ENCODE data around the gene UBXN10.
"Not testable (repeated sequence)": the region's sequence is repeated elsewhere in the genome, so short reads cannot be mapped to it uniquely, and the experiment has no call there.

The UBXN10 gene

DNA sequence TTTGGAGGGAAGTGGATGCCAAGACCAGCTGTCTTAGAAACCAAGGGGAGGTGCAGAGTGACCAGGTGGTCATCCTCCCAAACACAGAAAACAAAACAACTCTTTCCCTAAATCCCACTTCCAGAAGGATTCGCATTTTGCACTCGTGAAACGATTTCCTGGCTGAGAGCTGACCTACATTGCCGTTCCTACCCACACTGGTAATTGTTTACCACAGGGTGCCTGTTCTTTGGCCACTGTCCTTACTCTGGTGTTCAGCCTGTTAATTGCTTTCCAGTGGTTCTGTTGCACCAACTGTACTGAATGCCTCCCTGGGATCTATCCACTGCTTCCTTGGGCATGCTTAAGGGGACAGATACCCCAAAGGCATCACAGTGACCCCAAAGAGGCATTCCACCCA lies 23.6 kb downstream of the UBXN10 start:
- DNase-seq, result no peak

DNA sequence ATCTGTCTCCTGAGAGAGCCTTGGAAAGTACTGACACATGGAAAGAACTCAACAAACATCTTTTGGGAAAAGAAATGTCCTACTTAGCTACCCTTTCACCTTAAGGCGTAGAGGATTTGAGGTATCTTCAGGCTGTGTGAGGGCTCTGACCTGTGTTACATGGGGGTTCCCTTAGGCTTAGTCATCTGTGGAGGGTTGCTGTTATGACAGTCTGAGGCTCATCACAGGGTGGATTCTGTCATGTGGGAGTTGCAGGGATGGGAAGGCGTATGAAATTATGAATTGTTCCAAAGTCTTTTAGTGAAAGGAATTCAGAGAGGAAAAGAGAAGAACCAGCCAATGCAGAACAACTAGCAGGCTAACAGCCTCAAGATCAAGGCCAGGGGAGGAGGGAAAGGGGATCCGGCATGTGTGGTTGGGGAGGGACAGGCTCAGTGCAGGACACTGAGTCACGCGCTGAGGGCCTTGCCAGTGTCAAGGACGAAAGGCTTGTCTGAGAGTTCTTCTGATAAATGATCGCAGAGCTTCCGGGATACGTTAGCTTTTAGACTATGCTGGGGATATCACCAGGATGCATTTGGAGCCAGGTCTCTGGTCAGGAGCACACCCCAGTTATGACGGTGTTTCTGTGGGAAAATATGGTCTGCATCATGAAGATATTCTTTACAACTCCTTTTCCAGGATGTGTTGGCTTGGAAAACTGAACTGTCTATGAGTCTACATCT lies 25.0 kb downstream of the UBXN10 start:
- DNase-seq, result no peak

DNA sequence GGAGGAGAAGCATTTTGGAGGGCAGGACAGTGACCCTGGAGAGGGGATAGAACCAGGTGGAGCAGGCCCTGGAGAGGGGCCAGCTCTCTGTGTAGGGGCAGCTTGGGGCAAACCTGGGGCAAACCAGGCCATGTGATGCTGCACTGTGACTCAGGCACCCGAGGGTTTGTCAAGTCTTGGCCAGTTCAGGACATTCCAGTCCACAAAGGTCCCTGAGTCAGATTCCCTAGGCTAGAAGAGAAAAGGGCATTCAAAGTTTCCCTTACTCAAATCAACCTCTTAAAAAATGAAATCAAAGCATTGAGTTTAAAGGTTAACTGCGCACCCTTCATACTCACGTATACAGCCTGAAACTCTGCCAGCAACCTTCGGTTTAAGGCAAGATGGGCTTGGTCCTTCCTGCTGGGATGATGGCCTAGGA lies 25.6 kb downstream of the UBXN10 start:
- DNase-seq, result no peak

DNA sequence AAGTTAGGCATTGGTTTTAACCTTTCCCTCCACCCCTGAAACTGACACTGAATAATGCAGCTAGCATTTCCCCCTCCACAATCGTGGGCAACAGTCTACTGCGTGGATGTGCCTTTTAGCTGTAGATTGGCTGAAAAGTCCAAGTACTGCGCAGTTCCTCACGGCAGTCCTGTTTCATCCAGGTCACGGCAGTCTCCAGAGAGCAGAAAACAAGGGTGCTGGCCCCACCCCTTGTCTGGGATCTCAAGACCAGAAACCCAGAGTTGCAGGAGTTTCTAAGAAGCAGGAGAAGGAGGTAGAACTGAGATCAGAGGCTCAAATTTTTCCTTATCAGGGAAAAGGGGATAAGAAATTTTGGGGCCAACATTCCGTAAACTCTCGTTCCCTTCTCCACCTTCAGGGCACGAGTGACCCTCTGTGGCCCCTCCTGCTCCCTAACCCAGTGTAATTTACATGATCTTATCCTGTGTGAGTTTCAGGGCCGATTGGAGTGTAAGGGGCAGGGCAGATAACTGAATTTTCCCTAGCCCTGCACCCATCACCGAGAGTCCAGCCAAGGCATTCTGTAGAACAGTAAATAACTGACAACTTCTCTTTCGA lies 26.3 kb downstream of the UBXN10 start:
- no peak for DNase-seq

DNA sequence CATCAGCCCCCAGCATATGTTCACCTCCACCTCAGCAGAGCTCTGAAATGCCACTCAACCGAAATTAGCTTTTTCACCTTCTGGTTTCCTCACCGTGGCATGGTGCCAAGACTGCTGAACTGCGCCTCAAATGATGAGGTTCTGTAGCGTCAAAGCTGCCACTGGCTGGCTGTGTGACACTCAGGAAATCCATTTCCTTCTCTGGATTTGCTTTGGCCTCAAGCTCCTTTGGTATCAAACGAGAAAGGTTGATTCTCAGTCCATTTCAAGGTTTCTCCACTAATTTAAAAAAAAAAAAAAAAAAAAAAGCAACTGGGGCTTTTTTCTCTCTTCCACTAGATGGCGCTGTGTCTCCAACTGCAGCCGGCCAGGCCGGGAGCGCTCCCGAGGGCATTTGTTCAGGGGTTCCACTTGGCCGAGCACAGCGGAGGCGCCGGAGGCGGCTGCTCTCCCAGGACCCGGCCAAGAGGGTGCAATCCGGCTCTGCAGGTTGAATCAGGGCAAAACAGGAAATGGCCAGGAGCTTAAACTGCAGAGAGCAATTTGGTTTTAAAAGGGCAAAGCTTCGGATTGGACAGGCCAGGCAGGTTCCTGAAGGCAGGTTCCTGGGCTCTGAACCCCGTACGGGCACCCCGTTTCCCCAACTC lies 26.9 kb downstream of the UBXN10 start:
- peak; percentile 46 to 74 for DNase-seq

DNA sequence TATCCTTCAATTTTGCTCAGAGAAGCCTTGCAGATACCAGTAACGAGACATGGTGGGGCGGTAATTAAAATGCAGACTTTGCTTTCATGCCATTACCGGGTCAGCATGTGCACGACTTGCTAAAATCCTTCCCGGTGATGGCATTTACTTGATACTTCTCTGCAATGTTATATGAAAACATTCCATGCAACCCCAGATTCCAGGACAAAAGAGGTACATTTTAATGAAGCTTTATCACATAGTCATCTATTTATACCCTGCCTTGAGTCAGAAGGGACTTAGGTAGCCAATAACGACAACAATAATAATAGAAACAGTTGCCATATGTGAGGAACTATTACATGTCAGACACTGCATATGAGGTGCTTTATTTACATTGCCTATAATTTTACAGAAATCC lies 29.8 kb downstream of the UBXN10 start:
- DNase-seq, result no peak

DNA sequence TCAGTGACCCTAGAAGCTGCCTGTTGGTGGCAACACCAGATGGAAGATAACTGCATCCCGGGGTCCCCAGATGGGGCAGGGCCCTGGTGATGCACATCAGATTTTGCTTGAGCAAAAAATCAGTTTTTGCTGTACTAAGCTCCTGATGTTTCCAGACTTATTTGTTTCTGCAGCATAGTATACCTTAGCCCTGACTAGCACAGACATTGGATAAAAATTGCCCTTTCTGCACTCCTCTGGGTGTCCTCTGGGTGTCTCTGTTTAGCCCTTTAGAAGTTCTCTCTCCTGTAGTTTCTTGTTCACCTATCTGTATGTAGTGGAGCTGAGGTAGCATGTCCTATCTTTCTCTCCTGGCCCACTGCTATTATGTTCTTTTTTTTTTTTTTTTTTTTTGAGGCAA lies 30.7 kb downstream of the UBXN10 start:
- DNase-seq, result no peak

DNA sequence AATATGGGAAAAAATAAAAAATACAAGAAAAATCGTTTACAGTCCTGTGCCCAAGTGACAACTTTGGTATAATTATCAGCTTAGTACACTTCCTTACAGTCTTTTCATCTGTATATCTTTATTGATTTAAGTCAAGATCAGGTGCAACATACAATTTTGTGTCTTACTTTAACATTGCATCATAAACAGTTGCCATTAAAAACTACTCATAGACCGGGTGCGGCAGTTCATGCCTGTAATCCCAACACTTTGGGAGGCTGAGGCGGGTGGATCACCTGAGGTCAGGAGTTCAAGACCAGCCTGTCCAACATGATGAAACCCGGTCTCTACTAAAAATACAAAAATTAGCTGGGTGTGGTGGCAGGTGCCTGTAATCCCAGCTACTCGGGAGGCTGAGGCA lies 33.2 kb downstream of the UBXN10 start:
- DNase-seq, result not testable (repeated sequence)

DNA sequence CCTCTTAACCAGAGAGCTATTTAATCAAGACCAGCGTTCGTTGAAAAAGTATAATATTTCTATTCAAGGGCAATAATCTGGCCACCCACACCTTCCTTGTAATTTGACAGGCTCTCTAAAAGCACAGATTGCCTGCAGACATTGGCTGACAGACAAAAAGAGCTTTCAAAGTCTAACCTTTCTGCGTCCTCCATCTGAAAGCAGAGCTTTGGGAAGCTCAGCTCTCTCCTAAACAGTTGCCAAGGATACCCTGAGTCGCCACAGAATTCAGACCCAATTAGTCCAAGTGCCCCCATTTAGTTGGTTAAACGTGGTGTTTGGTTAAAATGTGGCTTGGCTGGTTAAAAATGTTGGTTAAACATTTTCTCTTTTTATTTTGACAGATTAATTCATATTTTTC lies 34.1 kb downstream of the UBXN10 start:
- no peak for DNase-seq

DNA sequence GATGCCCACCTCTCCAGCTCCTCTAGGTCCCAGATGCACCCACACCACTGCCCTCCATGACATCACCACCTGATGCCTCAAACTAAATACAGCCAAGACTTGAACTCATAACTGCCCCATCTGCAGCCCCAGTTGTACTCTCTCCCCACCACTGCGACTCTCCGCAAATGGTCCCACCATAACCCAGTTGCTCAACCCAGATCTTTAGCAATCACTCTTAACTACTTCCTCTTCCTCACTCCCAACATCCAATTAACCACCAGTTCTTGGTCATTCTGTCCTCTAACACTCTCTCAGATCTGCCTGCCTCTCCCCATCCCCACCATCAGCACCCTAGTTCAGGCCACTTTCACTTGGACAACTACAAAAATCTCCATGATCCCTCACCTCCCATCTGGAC lies 37.2 kb downstream of the UBXN10 start:
- no peak for DNase-seq

DNA sequence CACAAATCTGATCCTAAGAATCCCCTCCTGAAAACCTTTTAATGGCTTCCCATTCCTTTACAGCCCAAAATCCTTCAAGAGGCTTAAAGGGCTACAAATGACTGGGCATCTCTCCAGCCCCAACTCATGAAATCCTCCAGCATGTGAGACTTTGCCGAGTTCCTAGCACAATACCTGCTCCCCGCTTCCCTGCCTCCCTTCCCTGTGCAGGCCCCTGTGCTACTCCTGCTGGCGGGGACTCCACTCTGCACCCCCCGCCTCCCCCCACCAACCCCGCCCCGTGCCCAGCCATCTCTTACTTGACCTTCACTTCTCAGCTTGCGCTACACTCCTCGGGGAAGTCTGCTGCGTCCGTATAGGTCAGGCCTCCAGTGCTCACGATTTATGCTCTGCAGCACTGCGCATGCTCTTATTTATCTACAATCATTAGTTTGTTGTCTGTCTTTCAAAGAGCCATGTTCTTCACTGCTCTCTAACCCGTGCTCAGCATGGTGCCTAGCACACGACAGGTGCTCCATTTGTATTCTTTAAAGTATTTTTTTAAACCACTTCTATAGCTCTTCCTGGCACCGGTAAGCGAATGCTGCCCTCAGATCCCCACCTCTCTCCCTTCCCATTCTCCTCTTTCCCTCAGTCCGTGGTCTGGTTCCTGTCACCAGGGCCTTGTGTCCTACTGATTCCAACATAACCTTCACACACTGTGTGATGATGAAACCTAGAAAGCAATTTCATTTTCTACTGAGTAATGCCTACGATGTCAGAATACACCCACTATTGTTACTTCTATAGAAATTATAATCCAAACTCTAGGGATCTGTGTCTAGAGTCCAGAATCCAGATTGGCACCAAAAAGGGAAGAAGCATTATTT lies 37.9 kb downstream of the UBXN10 start:
- DNase-seq, result peak in 1 of 2 experiments; percentile 23

DNA sequence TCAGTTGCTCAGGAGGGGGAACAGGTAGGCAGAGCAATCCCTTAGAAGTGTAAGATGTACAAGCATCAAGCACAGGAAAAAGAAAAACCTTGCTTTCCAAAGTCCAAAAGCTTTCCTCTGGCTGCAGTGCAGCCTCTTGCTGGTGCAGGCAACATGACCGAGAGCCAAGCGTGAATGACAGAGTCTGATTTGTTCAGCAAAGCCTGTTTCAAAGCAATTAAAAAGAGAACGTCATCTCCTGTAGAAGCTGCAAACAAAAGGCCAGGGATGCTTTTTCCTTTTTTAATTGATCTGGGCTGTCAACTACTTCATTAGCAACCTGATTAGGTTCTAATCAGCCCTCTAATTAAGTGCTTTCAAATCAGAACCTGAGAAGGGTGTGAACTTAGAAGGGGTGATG lies 38.6 kb downstream of the UBXN10 start:
- no peak for DNase-seq

DNA sequence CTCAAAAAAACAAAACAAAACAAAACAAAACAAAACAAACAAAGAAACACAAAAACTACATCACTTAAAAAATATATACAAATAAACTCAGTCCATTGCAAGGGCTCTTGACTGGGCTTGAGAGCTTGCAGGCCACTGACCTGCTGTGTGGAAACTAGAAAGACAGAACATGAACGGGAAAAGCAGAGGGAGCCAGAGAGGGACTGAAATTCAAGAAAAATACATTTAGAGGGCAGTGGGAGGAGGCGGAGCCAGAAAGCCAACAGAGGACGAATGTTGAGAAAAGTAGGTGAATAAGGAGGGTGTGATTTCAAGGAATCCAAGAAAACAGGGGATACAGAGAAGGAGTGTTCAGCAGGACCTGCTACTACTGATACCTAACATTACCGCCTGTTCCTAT lies 41.8 kb downstream of the UBXN10 start:
- DNase-seq, result no peak

DNA sequence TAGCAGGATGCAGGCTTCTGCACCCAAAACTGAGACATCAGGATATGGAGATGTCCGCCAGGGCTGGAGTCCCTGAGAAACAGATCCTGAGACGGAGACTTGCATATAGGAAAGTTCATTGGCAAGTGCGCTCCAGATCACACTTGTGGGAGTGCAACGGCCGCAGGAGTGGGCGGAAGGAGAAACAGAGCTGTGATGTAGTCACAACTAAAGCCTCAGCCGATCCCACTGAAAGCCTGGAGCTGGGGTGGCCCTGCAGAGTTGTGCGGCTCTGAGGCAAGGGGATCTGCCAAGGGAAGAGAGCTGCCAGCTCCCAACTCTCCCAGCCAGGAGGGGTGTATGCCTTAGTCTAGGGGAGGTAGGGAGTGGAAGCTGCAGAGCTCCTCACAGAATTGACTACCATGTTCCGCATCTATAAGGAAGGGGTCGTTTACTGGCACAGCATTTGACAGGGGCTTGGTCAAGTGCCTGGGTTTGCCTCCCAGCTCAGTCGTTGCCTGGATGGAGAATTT lies 42.5 kb downstream of the UBXN10 start:
- no peak for DNase-seq

DNA sequence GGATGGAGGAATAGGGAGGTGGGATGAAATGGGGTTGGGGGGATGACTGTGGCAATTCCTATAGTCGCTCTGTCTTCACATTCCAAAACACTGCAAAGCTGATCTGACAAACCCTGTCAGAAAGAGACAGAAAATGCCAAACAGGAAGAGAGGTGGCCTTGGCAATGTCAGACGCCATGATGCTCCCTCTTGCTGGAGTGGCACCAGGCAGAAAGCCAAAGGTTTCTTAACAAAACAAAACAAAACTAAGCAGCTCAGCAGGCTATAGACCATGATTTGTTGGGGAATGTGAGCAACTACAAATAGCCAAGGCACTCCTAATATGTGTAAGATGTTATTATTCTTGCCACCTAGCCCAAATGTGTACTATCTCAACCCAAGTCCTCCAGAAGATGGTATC lies 43.3 kb downstream of the UBXN10 start:
- no peak for DNase-seq

DNA sequence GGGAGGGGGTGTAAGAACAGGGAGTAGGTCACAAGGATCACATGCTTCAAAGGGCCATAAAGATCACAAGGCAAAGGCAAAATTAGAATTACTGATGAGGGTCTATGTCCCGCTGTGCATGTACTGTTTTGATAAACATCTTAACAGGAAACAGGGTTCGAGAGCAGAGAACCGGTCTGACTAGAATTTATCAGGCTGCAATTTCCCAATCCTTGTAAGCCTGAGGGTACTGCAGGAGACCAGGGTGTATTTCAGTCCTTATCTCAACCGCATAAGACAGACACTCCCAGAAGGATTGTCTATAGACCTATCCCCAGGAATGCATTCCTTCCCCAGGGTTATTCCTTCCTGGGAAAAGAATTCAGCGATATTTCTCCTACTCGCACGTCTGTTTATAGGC lies 46.7 kb downstream of the UBXN10 start:
- DNase-seq, result not testable (repeated sequence)

DNA sequence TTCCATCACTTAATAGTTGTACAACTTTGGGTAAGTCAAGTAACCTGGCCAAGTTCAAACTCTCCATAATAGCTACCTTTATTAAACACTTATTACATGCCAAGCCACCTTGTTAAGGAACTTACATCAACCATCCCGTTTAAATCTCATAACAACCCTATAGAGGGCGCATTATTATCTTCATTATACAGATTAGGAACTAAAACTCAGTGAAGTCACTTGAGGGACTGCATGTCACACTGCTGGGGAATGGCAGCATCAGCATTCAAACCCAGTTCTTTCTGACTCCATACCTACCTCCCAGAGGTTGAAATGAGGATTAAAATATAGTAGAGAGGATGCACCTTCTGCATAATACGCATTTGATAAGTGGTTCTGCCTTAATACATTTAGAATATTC lies 47.5 kb downstream of the UBXN10 start:
- no peak for DNase-seq

DNA sequence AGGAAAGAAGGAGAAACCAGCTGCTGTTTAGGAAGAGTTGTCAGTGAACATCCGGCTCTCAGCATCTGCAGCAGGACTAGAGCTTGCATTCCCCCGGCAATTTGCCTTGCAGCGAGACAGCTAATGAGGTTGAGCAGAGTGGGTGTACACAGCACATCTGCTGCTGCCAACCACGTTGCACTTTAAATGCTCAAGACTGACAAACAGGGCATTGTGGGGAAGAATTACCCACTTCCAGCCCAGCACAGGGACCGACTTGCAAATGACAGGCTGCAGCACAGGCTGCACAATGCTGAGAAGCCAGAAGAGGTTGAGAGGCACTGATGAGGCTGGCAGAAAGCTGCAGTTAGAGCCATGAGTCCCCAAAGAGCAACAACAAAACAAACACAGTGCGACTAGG lies 48.0 kb downstream of the UBXN10 start:
- peak; percentile 34 to 35 for DNase-seq

DNA sequence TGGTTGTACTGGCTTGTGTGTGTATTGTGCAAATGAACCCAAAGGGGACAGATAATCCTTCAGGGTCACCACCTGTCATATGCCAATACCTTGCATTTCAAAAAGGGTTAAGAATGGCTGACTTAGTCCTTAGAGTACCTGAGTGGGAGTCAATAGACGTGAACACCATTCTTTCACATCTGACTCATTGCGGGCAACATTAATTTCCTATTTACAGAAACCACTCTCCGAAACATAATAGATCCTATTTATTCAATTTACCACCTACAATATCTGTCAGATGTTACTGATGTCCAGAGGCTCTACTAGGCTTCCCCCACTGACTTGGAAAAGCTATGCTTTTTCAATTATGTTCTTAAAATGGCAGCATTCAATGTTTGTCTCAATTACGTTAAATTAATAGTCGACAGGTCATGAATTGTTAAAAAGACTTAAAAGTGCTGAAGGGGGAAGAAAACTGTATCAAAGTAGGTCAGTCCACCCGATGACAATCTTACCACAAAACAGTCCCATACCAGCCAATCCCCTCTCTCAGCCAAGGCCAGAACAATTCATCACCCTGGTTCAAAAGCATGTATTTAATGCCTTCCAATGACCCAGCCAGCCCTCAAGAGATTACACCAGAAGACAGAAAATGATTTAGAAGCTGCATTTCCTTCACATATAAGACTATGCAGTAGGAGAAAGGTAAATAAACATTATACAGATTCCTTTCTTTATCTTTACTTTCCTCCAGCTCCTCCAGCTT lies 49.1 kb downstream of the UBXN10 start:
- DNase-seq, result no peak

DNA sequence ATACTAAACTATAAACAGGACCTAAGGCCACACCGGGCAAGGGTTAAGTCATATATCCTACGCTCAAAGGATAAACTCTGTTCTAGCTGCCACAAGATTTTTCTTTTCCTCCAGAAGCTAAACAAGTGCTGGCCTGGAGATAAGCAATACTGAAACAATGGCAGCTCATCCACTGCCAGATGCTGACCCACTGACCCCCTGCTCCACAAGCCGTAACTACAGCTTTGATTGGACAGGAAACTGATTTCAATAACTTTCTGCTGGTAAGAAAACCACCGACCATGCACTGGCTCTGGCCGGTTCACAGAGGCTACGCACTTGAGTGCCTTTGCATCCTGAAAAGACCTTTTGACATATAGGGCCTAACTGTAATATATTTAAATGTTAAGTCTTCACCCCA lies 51.8 kb downstream of the UBXN10 start:
- no peak for DNase-seq

DNA sequence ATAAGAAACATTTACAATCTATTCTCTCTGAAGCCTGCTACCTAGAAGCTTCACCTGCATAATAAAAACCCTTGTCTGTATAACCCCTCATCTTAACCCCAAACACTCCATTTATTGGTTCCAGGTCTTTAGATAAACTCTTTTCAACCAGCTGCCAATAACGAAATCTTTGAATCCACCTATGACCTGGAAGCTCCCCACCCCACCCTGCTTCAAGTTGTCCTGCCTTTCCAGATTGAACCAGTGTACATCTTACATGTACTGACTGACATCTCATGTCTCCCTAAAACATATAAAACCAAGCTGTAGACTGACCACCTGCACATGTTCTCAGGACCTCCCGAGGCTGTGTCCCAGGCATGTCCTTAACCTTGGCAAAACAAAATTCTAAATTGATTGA lies 54.1 kb downstream of the UBXN10 start:
- no peak for DNase-seq

DNA sequence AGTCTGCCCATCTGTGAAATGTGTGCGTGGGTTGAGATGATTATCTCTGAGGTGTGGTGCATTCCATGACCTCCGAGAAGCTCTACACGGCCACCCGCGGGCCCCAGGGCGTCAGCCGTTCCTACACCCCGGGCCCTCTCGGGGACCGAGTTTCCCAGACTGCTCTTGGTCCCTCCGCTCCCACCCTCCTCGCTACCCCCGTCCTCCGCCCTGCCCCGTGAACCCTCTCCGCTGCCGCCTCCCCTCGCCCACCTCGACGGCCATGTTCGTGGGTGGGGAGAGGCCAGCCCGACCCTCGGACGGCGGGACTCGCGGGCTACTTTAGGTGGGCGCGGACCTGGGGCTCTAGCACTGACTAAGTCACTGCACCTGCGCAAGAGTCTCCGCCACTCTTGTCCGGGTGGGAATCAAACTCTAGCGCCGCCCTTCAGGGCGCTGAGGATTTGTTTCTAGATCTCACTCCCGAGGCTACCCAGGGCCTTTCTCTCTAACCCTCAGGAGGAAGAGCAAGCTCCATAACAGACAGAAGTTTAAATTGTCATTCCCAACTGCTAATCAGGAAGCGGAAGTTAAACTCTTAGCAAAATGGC lies 57.1 kb downstream of the UBXN10 start:
- DNase-seq, result no peak

Measured in NCI-H187 (cell line).